Coronary artery (tissue), 2 donors: Measurements from ENCODE around the gene MAD1L1.

Experiments used
- DNase-seq: peaks from one replicate; pipeline ENCODE4 v3.0.0-alpha.2; 2017; ENCODE audit warnings: low spot score
- H3K27ac ChIP-seq, 2 donors: fragments of 200-600 bp; sonication (generic); one replicate each; pipeline ENCODE4 v1.5.1; 2016 to 2019
- H3K4me3 ChIP-seq: fragments of 200-600 bp; sonication (generic); 2 replicates; pipeline ENCODE4 v1.5.1; 2016; ENCODE audit warnings: mild to moderate bottlenecking, moderate library complexity
- TF ChIP-seq, protein P1 (sequence below): fragments of 200-600 bp; sonication (generic); IDR thresholded peaks from one replicate; pipeline ENCODE4 v1.5.1; 2019; ENCODE audit warnings: antibody characterized with exemption

MAD1L1 gene

DNA sequence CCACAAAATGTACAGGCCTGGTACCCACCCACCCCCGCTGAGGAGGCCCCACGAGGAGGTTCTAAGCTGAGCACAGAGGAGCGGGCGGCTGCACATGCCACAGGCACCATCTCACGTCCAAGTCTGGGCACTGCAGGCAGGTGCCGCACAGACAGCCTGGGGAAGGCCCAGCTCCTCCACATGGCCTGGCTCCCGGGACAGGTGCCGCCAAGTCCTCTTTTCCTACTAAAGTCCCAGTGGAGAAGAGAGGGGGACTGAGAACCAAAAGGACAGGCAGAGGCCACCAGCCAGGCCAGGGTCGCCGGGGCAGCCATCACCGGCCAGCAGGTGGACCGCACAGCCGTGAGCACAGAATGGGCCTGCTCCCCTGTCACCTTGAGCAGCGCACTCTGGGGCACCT lies 91.1 kb downstream of the MAD1L1 start:
- no peak for DNase-seq

GRCh38 chr7:2141021-2141410 lies 91.7 kb downstream of the MAD1L1 start:
- TF ChIP-seq, protein P1, sequence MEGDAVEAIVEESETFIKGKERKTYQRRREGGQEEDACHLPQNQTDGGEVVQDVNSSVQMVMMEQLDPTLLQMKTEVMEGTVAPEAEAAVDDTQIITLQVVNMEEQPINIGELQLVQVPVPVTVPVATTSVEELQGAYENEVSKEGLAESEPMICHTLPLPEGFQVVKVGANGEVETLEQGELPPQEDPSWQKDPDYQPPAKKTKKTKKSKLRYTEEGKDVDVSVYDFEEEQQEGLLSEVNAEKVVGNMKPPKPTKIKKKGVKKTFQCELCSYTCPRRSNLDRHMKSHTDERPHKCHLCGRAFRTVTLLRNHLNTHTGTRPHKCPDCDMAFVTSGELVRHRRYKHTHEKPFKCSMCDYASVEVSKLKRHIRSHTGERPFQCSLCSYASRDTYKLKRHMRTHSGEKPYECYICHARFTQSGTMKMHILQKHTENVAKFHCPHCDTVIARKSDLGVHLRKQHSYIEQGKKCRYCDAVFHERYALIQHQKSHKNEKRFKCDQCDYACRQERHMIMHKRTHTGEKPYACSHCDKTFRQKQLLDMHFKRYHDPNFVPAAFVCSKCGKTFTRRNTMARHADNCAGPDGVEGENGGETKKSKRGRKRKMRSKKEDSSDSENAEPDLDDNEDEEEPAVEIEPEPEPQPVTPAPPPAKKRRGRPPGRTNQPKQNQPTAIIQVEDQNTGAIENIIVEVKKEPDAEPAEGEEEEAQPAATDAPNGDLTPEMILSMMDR, result no peak
- no peak for DNase-seq
- H3K4me3 ChIP-seq, result no peak overlapping the region
- H3K27ac ChIP-seq, result no peak overlapping the region

More for the DNA sequence above, 91.1 kb downstream of the MAD1L1 start:
- TF ChIP-seq, protein P1, result no peak
- Histone ChIP-seq H3K4me3 (no peak overlapping the region), H3K27ac (no peak overlapping the region)

DNA sequence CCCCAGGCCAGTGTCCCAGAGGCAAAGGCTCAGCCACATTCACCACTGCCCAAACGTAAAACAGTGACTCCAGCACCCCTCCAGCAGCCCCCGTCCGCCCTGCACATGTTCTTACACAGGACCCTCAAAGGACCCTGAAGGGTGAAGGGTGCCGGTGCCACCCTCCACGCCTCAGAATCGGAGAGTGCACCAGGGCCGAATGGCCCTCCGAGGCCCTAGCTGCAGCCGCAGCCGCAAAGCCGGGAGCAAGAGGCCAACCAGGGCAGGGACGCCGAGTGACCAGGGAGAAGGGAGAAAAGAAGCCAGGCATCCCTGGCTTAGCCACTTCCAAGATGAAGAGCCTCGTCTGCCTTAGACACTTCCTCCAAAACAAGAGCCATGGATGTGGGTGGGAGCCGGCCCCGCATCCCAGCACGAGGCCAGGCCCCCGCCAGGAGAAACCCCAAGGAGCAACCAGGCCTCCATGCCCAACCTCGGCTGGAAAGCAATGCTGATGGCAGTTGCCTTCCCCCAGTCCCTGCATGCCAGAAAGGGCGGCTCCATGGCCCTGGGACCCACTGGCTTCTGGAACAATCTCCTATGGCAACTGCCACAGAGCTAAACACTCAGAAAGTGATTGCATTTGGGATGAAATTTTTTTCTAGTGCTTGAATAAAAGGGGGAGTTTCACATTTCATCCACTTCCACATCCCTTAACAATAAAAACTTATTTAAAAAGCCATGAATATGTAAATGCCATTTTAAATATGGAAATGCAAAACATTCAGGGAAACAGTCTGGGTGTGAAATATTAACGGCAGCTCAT lies 92.3 kb downstream of the MAD1L1 start:
- TF ChIP-seq, protein P1, result no peak
- H3K27ac ChIP-seq, result no peak overlapping the region
- no peak for DNase-seq
- no peak overlapping the region for H3K4me3 ChIP-seq

DNA sequence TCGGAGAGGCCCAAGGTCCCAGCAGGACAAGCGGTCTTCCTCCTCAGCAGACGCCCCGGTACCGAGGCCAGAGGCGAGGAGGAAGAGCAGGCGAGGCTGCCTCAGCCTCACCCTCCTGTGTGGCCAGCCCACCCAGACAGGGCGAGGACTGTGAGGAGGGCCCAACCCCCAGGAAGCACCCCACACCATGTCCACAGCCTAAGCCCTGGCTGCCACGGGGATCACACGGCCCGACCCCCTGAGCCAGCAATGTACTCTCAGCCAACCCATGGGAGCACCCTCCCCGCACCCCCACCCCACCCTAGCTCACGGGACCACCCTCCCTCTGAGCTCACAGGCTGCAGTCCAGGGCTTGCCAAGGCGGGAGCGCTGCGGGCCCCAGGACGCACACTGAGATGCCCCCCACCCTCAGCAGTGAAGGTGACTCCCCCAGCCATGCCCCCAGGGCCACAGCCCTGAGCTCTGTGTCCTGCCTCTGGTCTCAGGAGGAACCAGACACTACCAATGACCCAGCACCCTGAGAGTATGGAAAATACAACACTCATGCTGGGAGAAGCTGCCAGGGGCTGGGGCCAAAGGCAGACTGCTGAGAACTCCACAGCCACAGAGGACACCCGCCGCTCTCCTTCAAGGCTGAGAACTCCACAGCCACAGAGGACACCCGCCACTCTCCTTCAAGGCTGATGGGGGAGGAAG lies 93.6 kb downstream of the MAD1L1 start:
- TF ChIP-seq, protein P1, result no peak
- no peak for DNase-seq
- H3K27ac ChIP-seq, result no peak overlapping the region
- no peak overlapping the region for H3K4me3 ChIP-seq

DNA sequence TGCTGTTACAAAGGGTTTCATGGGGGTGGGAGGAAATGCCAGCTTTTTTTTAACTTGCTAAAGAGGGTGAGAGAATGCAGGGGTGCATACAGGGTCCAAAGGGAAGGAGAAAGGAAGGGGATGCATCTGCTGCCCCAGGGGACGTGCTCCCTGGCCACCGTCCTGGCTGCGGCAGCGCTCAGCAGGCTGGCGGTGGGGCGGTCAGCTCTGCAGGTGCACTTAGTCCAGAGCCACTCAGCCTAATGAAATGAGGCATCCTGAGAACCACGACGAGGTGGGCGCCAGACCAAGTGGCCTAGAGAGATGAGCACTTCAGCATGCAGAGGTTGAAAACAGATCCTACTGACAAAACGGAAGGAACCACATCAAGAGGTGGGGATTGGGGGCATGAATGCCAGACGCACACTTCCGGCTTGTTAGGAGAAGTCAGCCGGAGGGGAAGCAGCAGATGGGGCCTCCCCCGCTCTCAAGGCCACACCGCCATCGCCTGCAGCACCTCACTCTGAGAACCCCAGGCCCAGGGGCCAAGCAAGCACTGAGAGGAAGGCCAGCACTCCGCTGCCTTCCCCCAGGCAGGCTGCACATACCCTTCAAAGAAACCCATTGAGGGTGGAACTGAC lies 94.5 kb downstream of the MAD1L1 start:
- no peak overlapping the region for H3K4me3 ChIP-seq
- no peak overlapping the region for H3K27ac ChIP-seq
- DNase-seq, result no peak
- TF ChIP-seq, protein P1, result no peak

GRCh38 chr7:2134740-2135139 lies 98.0 kb downstream of the MAD1L1 start:
- H3K27ac ChIP-seq, result no peak overlapping the region

More at GRCh38 chr7:2134740-2135139, 98.0 kb downstream of the MAD1L1 start:
- DNase-seq, result no peak
- TF ChIP-seq, protein P1, result no peak
- H3K4me3 ChIP-seq, result no peak overlapping the region
